Testis (tissue), 3 donors: ENCODE data around the gene ACTG2. TPM values are rescaled to one million over a fixed set of nuclear protein-coding genes. Genes with fewer than 3 reads are reported as not detected.
A peak's percentile ranks its signal among the peaks of the same experiment; 100 is the strongest.
"Not testable (repeated sequence)": the region's sequence is repeated elsewhere in the genome, so short reads cannot be mapped to it uniquely, and the experiment has no call there.

Experiments
- DNase-seq: peaks from one replicate; pipeline ENCODE4 v3.0.0-alpha.2; 2019
- H3K27ac ChIP-seq, 2 donors: fragments of 200-600 bp; sonication (generic); one replicate each; pipeline ENCODE4 v1.5.1; 2019
- H3K27me3 ChIP-seq: fragments of 200-600 bp; sonication (generic); one replicate; pipeline ENCODE4 v1.5.1; 2019
- H3K36me3 ChIP-seq: fragments of 200-600 bp; sonication (generic); one replicate; pipeline ENCODE4 v1.5.1; 2017; ENCODE audit warnings: low read depth; ENCODE audit errors: missing control alignments
- H3K4me1 ChIP-seq: fragments of 200-600 bp; sonication (generic); one replicate; pipeline ENCODE4 v1.5.1; 2019
- H3K4me3 ChIP-seq, 2 donors: fragments of 200-600 bp; sonication (generic); one replicate each; pipeline ENCODE4 v1.5.1; 2017 to 2019
- H3K9me3 ChIP-seq: fragments of 200-600 bp; sonication (generic); one replicate; pipeline ENCODE4 v1.5.1; 2017
- CTCF ChIP-seq, 3 experiments: fragments of 450-650 bp in 2 of 3; fragments of 200-600 bp in 1 of 3; sonication (generic) in 1 of 3; IDR thresholded peaks; one replicate each; pipeline ENCODE4 v1.5.1; 2016 to 2019; ENCODE audit warnings: antibody characterized with exemption in 3 of 3, mild to moderate bottlenecking in 2 of 3, moderate library complexity in 1 of 3
- POLR2A ChIP-seq: fragments of 450-650 bp; IDR thresholded peaks from one replicate; pipeline ENCODE4 v1.6.1; 2017; ENCODE audit warnings: antibody characterized with exemption, mild to moderate bottlenecking, moderate library complexity
- WGBS, 2 donors: methylation state at CpG; one replicate each; pipeline ENCODE4 v1.1.5; 2018; 5-methylcytosine and 5-hydroxymethylcytosine counted together
- intact Hi-C: fragments of 100-400 bp; cut with DNase I; formaldehyde crosslinking; loops from one replicate; pipeline ENCODE4 v1.15.1; 2023; ENCODE audit warnings: low total_unique reads
- polyA plus RNA-seq: library from polyadenylated mRNA; stranded (reverse); fragments of 350-450 nt; fragmentation: Illumina TruSeq; extraction: RNeasy Lipid Tissue Mini Kit (QIAGEN cat#74804); gene quantifications from one replicate; pipeline ENCODE4 v1.2.3, GENCODE V29; 2014; ENCODE audit warnings: low read depth, low replicate concordance; ENCODE audit not compliant: insufficient read depth
- total RNA-seq, 2 donors: library from RNA; depleted of rRNA; stranded (reverse); fragments of >200 nt; gene quantifications; one replicate each; pipeline ENCODE4 v1.2.3, GENCODE V29; 2016

Gene ACTG2
- total and polyA plus RNA-seq, 3 donors from 2014 or later = 1.3 to 93.4 (median 2.7) TPM

GRCh38 chr2:73868204-73868978, 24.4 kb upstream of the ACTG2 start:
- no peak for TF ChIP-seq POLR2A
- no peak for TF ChIP-seq CTCF (IDR thresholded peaks at IDR 0.05)
- H3K4me1 ChIP-seq = no peaks in the 10 kb centered on the region
- 70 to 82% methylated on average over 9 of the region's 9 CpGs for WGBS, 2 donors
- no peaks in the 10 kb centered on the region for H3K27me3 ChIP-seq
- no peaks in the 10 kb centered on the region for H3K9me3 ChIP-seq
- no peak overlapping the region for H3K4me3 ChIP-seq
- intact Hi-C loops = no loop called here
- DNase-seq = no peak
- H3K27ac ChIP-seq = no peak overlapping the region
- H3K36me3 ChIP-seq = no peaks in the 10 kb centered on the region

GRCh38 chr2:73870084-73870483, 22.7 kb upstream of the ACTG2 start:
- Histone ChIP-seq H3K27ac (no peak overlapping the region), H3K36me3 (no peaks in the 10 kb centered on the region), H3K4me1 (no peaks in the 10 kb centered on the region), H3K4me3 (no peak overlapping the region), H3K27me3 (no peaks in the 10 kb centered on the region), H3K9me3 (no peaks in the 10 kb centered on the region)
- 49 to 53% methylated on average over 4 of the region's 4 CpGs for WGBS, 2 donors
- TF ChIP-seq POLR2A (no peak), CTCF (IDR thresholded peaks at IDR 0.05) (no peak)
- intact Hi-C loops = no loop called here
- DNase-seq = peak; percentile 32

- H3K27ac ChIP-seq = no peak overlapping the region
- no peak for DNase-seq
- 73 to 76% methylated on average over 9 of the region's 9 CpGs for WGBS, 2 donors
These were observed 15.6 kb upstream of the ACTG2 start for GRCh38 chr2:73877071-73877802.

GRCh38 chr2:73877984-73878383, 14.8 kb upstream of the ACTG2 start:
- H3K4me3 ChIP-seq, H3K36me3 ChIP-seq, intact Hi-C loops, H3K4me1 ChIP-seq, H3K27me3 ChIP-seq, H3K9me3 ChIP-seq, DNase-seq, H3K27ac ChIP-seq: not testable (repeated sequence)
- WGBS, 2 donors = 94 to 98% methylated on average over 5 of the region's 5 CpGs

More at GRCh38 chr2:73877071-73877802, 15.6 kb upstream of the ACTG2 start:
- Histone ChIP-seq H3K9me3 (no peaks in the 10 kb centered on the region), H3K27me3 (no peaks in the 10 kb centered on the region), H3K4me3 (no peak overlapping the region), H3K36me3 (no peaks in the 10 kb centered on the region), H3K4me1 (no peaks in the 10 kb centered on the region)
- TF ChIP-seq CTCF (IDR thresholded peaks at IDR 0.05) (no peak), POLR2A (no peak)
- intact Hi-C loops = no loop called here

GRCh38 chr2:73885406-73885805, 7.4 kb upstream of the ACTG2 start:
- Histone ChIP-seq H3K36me3 (no peaks in the 10 kb centered on the region), H3K4me1 (no peaks in the 10 kb centered on the region), H3K27me3 (no peaks in the 10 kb centered on the region), H3K4me3 (no peak overlapping the region), H3K9me3 (no peaks in the 10 kb centered on the region), H3K27ac (no peak overlapping the region)
- no peak for DNase-seq
- intact Hi-C loops = no loop called here
- no peak for TF ChIP-seq CTCF (IDR thresholded peaks at IDR 0.05)
- TF ChIP-seq POLR2A = no peak
- WGBS, 2 donors = 68 to 69% methylated on average over 2 of the region's 2 CpGs
